Measurements from ENCODE around the gene FOXP3.

FOXP3 gene

DNA sequence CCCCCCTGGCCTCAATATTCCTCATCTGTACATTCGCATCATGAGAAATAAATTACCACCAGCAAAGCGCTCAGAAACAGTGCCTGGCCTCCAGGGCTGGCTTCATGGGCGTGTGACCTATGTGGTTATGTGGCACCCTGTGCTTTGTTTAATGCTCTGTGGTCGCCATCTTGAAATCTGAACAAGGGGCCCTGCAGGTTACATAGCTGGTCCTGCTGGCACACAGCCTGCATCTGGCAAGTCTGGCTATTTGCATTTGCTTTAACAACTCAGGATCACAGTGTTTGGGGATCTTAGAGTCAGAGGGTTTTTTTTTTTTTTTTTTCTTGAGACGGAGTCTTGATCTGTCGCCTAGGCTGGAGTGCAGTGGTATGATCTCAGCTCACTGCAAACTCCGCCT lies 9.9 kb downstream of the FOXP3 start:
- Histone ChIP-seq H3K4me3 (ENCODE audit: low read length) (no peak overlapping the region), H3K4me1 (ENCODE audit: insufficient read depth, low read length) (no peaks in the 10 kb centered on the region), H3K36me3 (ENCODE audit: insufficient read depth, low read length) (no peaks in the 10 kb centered on the region), H3K9me3 (ENCODE audit: low read length) (no peaks in the 10 kb centered on the region), H2AFZ (ENCODE audit: low read depth, low read length) (no peak overlapping the region), H3K27me3 (ENCODE audit: insufficient read depth, low read length) (no peaks in the 10 kb centered on the region)

- Histone ChIP-seq H3K27me3 (ENCODE audit: insufficient read depth, low read length) (no peaks in the 10 kb centered on the region), H3K9me3 (ENCODE audit: low read length) (no peaks in the 10 kb centered on the region), H3K4me3 (ENCODE audit: low read length) (no peak overlapping the region), H3K4me1 (ENCODE audit: insufficient read depth, low read length) (no peaks in the 10 kb centered on the region), H3K36me3 (ENCODE audit: insufficient read depth, low read length) (peaks cover 6% of the 10 kb centered on the region), H2AFZ (ENCODE audit: low read depth, low read length) (no peak overlapping the region)
Measured at GRCh38 chrX:49251325-49251724, 13.2 kb downstream of the FOXP3 start.

GRCh38 chrX:49250578-49250977 lies 13.9 kb downstream of the FOXP3 start:
- Histone ChIP-seq H3K9me3 (ENCODE audit: low read length) (no peaks in the 10 kb centered on the region), H2AFZ (ENCODE audit: low read depth, low read length) (no peak overlapping the region), H3K36me3 (ENCODE audit: insufficient read depth, low read length) (peaks cover 6% of the 10 kb centered on the region), H3K4me3 (ENCODE audit: low read length) (no peak overlapping the region), H3K4me1 (ENCODE audit: insufficient read depth, low read length) (no peaks in the 10 kb centered on the region), H3K27me3 (ENCODE audit: insufficient read depth, low read length) (no peaks in the 10 kb centered on the region)

- Histone ChIP-seq H3K36me3 (ENCODE audit: insufficient read depth, low read length) (peaks cover 6% of the 10 kb centered on the region), H2AFZ (ENCODE audit: low read depth, low read length) (no peak overlapping the region), H3K4me1 (ENCODE audit: insufficient read depth, low read length) (no peaks in the 10 kb centered on the region), H3K9me3 (ENCODE audit: low read length) (no peaks in the 10 kb centered on the region), H3K27me3 (ENCODE audit: insufficient read depth, low read length) (no peaks in the 10 kb centered on the region), H3K4me3 (ENCODE audit: low read length) (no peak overlapping the region)
Measured at GRCh38 chrX:49250066-49250465, 14.4 kb downstream of the FOXP3 start.

GRCh38 chrX:49249616-49250015 lies 14.9 kb downstream of the FOXP3 start:
- Histone ChIP-seq H3K36me3 (ENCODE audit: insufficient read depth, low read length) (peaks cover 6% of the 10 kb centered on the region), H3K27me3 (ENCODE audit: insufficient read depth, low read length) (no peaks in the 10 kb centered on the region), H2AFZ (ENCODE audit: low read depth, low read length) (no peak overlapping the region), H3K4me1 (ENCODE audit: insufficient read depth, low read length) (no peaks in the 10 kb centered on the region), H3K9me3 (ENCODE audit: low read length) (no peaks in the 10 kb centered on the region), H3K4me3 (ENCODE audit: low read length) (no peak overlapping the region)

GRCh38 chrX:49249071-49249470 lies 15.4 kb downstream of the FOXP3 start:
- H3K36me3 ChIP-seq (ENCODE audit: insufficient read depth, low read length) = peaks cover 6% of the 10 kb centered on the region

DNA sequence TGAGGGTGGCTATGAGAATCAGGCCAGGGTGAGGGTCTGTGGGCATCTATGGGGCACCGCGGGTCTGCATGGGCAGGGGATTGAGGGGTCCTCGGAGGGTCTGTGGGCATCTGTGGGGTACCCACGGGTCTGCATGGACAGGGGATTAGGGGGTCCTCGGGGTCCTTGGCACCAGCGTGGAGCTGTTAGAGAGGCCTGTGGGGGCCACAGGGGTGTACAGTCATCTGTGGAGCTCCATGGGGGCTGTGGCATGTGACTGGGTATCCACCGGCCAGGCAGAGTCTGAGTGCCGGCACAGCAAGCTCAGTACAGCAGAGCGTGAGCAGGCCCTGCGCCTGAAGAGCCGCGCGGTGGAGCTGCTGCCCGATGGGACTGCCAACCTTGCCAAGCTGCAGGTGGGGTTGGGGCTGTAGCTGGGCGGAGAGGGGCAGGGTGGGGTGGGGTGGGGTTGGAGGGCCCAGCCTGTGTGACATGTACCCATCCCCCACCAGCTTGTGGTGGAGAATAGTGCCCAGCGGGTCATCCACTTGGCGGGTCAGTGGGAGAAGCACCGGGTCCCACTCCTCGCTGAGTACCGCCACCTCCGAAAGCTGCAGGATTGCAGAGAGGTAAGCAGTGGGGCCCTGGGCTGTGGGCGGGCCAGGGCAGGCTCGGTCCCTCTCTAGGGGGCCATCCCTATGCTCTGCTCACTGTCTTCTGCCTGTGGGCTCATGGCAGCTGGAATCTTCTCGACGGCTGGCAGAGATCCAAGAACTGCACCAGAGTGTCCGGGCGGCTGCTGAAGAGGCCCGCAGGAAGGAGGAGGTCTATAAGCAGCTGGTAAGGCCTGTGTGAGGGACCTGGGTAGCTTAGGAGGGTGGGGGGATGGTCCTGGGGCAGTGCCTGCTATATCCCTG lies 16.3 kb downstream of the FOXP3 start:
- peaks cover 6% of the 10 kb centered on the region for H3K36me3 ChIP-seq (ENCODE audit: insufficient read depth, low read length)
- no peak overlapping the region for H3K4me3 ChIP-seq (ENCODE audit: low read length)
- no peaks in the 10 kb centered on the region for H3K27me3 ChIP-seq (ENCODE audit: insufficient read depth, low read length)
- H3K9me3 ChIP-seq (ENCODE audit: low read length) = no peaks in the 10 kb centered on the region
- H3K4me1 ChIP-seq (ENCODE audit: insufficient read depth, low read length) = no peaks in the 10 kb centered on the region
- H2AFZ ChIP-seq (ENCODE audit: low read depth, low read length) = no peak overlapping the region

More at GRCh38 chrX:49249071-49249470, 15.4 kb downstream of the FOXP3 start:
- Histone ChIP-seq H3K9me3 (ENCODE audit: low read length) (no peaks in the 10 kb centered on the region), H3K4me3 (ENCODE audit: low read length) (no peak overlapping the region), H3K4me1 (ENCODE audit: insufficient read depth, low read length) (no peaks in the 10 kb centered on the region), H2AFZ (ENCODE audit: low read depth, low read length) (no peak overlapping the region), H3K27me3 (ENCODE audit: insufficient read depth, low read length) (no peaks in the 10 kb centered on the region)

DNA sequence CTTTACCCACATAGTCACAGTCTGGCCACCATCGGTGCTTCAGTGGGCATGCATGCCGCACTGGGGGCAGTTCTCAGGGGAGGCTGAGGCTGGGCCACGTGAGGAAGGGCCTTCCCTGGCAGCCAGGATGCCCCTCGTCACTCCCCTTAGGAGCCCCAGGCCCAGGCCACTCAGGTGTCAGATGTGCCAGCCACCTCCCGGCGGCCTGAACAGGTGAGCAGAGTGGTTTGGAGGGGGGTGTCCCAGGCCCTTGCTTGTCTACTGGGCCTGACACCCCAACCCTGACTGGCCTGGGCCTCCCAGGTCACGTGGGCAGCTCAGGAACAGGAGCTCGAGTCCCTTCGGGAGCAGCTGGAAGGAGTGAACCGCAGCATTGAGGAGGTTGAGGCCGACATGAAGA lies 17.2 kb downstream of the FOXP3 start:
- H3K4me1 ChIP-seq (ENCODE audit: insufficient read depth, low read length) = no peaks in the 10 kb centered on the region
- no peak overlapping the region for H3K4me3 ChIP-seq (ENCODE audit: low read length)

GRCh38 chrX:49246541-49246940 lies 18.0 kb downstream of the FOXP3 start:
- no peaks in the 10 kb centered on the region for H3K9me3 ChIP-seq (ENCODE audit: low read length)
- peaks cover 6% of the 10 kb centered on the region for H3K36me3 ChIP-seq (ENCODE audit: insufficient read depth, low read length)
- no peak overlapping the region for H2AFZ ChIP-seq (ENCODE audit: low read depth, low read length)
- no peak overlapping the region for H3K4me3 ChIP-seq (ENCODE audit: low read length)
- no peaks in the 10 kb centered on the region for H3K4me1 ChIP-seq (ENCODE audit: insufficient read depth, low read length)
- H3K27me3 ChIP-seq (ENCODE audit: insufficient read depth, low read length) = no peaks in the 10 kb centered on the region

More for the DNA sequence above, 17.2 kb downstream of the FOXP3 start:
- Histone ChIP-seq H3K36me3 (ENCODE audit: insufficient read depth, low read length) (peaks cover 6% of the 10 kb centered on the region), H3K27me3 (ENCODE audit: insufficient read depth, low read length) (no peaks in the 10 kb centered on the region), H2AFZ (ENCODE audit: low read depth, low read length) (no peak overlapping the region), H3K9me3 (ENCODE audit: low read length) (no peaks in the 10 kb centered on the region)

DNA sequence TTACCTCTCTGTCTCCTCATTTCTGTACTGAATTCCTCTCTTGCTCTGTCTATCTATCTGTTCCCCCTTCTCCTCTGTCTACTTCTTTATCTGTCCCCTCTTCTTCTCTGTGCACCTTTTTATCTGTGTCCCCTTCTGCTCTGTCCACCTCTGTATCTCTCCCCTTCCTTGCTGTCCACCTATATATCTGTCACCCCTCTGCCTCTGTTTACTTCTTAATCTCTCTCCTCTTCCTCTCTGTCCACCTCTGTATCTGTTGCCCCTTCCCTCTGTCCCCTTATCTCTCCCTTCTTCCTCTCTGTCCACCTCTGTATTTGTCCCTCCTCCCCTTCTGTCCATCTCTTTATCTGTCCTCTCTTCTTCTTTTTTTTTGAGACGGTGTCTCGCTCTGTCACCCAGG lies 20.3 kb downstream of the FOXP3 start:
- Histone ChIP-seq H2AFZ (ENCODE audit: low read depth, low read length) (no peak overlapping the region), H3K27me3 (ENCODE audit: insufficient read depth, low read length) (no peaks in the 10 kb centered on the region), H3K36me3 (ENCODE audit: insufficient read depth, low read length) (peaks cover 6% of the 10 kb centered on the region), H3K4me1 (ENCODE audit: insufficient read depth, low read length) (no peaks in the 10 kb centered on the region), H3K4me3 (ENCODE audit: low read length) (no peak overlapping the region), H3K9me3 (ENCODE audit: low read length) (no peaks in the 10 kb centered on the region)

GRCh38 chrX:49243166-49243565 lies 21.3 kb downstream of the FOXP3 start:
- Histone ChIP-seq H3K4me3 (ENCODE audit: low read length) (no peak overlapping the region), H3K36me3 (ENCODE audit: insufficient read depth, low read length) (no peaks in the 10 kb centered on the region), H3K27me3 (ENCODE audit: insufficient read depth, low read length) (no peaks in the 10 kb centered on the region), H2AFZ (ENCODE audit: low read depth, low read length) (no peak overlapping the region), H3K9me3 (ENCODE audit: low read length) (no peaks in the 10 kb centered on the region), H3K4me1 (ENCODE audit: insufficient read depth, low read length) (no peaks in the 10 kb centered on the region)

DNA sequence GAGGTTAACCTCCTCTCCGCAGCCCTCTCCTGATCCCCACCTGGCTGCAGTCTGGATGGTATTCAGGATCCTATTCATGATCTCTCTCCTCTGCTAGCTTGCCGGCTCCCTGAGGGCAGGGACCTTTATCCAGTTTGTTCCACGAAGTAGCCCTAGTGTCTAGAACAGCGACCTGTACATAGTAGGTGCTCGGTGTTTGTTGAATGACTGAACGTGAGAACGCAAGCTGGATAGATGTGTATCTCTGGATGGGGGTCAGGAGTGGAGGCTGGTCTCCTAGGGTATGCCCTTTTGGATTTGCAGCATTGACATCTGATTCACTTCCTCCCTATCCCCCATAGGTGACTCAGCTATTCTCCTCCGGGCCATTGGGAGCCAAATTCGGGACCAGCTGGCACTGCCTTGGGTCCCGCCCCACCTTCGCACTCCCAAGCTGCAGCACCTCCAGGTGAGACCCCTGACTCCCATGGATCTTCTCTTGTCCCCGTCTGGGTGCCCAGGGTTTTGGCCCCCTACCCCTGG lies 21.9 kb downstream of the FOXP3 start:
- no peak overlapping the region for H2AFZ ChIP-seq (ENCODE audit: low read depth, low read length)

DNA sequence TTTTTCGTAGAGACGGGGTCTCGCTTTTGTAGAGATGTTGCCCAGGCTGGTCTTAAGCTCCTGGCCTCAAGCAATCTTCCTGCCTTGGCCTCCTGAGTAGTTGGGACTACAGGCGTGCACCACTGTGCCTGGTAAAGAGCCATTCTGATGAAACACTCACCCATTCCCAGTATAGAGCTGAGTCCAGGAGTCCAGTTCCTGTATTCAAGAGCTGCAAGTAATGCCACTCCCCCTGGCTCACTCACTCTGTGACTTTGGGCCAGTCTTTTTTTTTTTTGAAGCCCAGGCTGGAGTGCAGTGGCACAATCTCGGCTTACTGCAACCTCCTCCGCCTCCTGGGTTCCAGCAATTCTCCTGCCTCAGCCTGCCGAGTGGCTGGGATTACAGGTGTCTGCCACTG lies 25.8 kb downstream of the FOXP3 start:
- Histone ChIP-seq H2AFZ (ENCODE audit: low read depth, low read length) (no peak overlapping the region), H3K9me3 (ENCODE audit: low read length) (no peaks in the 10 kb centered on the region), H3K4me1 (ENCODE audit: insufficient read depth, low read length) (no peaks in the 10 kb centered on the region), H3K36me3 (ENCODE audit: insufficient read depth, low read length) (no peaks in the 10 kb centered on the region), H3K4me3 (ENCODE audit: low read length) (no peak overlapping the region), H3K27me3 (ENCODE audit: insufficient read depth, low read length) (no peaks in the 10 kb centered on the region)

More for the DNA sequence above, 21.9 kb downstream of the FOXP3 start:
- Histone ChIP-seq H3K9me3 (ENCODE audit: low read length) (no peaks in the 10 kb centered on the region), H3K4me3 (ENCODE audit: low read length) (no peak overlapping the region), H3K27me3 (ENCODE audit: insufficient read depth, low read length) (no peaks in the 10 kb centered on the region), H3K4me1 (ENCODE audit: insufficient read depth, low read length) (no peaks in the 10 kb centered on the region), H3K36me3 (ENCODE audit: insufficient read depth, low read length) (no peaks in the 10 kb centered on the region)

All from neuron (in vitro differentiated cells).